WERI-Rb-1 (cell line): ENCODE data around the gene RTN4.

Source experiments
- DNase-seq: peaks from one replicate; pipeline ENCODE4 v3.0.0-alpha.2; 2020
- H3K27ac ChIP-seq: fragments of 250-450 bp; sonication (Bioruptor Pico); 2 replicates; pipeline ENCODE4 v1.5.1; 2020; ENCODE audit warnings: mild to moderate bottlenecking, moderate library complexity
- H3K27me3 ChIP-seq: fragments of 250-450 bp; sonication (Bioruptor Pico); 2 replicates; pipeline ENCODE4 v1.5.1; 2021; ENCODE audit warnings: mild to moderate bottlenecking, low read depth, moderate library complexity; ENCODE audit not compliant: insufficient read depth, severe bottlenecking
- H3K36me3 ChIP-seq: fragments of 250-450 bp; sonication (Bioruptor Pico); 2 replicates; pipeline ENCODE4 v1.5.1; 2020; ENCODE audit warnings: mild to moderate bottlenecking, moderate library complexity
- H3K4me3 ChIP-seq: 2 replicates; pipeline ENCODE4 v1.5.1; 2011; ENCODE audit warnings: low read depth, mild to moderate bottlenecking, control low read depth, low read length
- H3K9me3 ChIP-seq: fragments of 250-450 bp; sonication (Bioruptor Pico); 2 replicates; pipeline ENCODE4 v1.5.1; 2021; ENCODE audit warnings: mild to moderate bottlenecking, moderate library complexity; ENCODE audit not compliant: severe bottlenecking
- CTCF ChIP-seq: IDR thresholded peaks from 2 replicates; pipeline ENCODE4 v1.5.1; 2011; ENCODE audit warnings: low read depth, mild to moderate bottlenecking, control low read depth, inconsistent platforms, low read length

Gene RTN4

GRCh38 chr2:55049043-55049820, 1.0 kb downstream of the RTN4 start:
- TF ChIP-seq CTCF: peak; percentile 91
- Histone ChIP-seq H3K9me3 (no peaks in the 10 kb centered on the region), H3K27me3 (no peaks in the 10 kb centered on the region), H3K4me3 (peak overlapping the region; percentile 84), H3K36me3 (peaks cover 22% of the 10 kb centered on the region), H3K27ac (peak overlapping the region; percentile 96)
- DNase-seq: peak; percentile 91

- H3K27me3 ChIP-seq: no peaks in the 10 kb centered on the region
- H3K9me3 ChIP-seq: no peaks in the 10 kb centered on the region
- DNase-seq: peak; percentile 49
- TF ChIP-seq CTCF: peak; percentile 6; the same call in 1 of the 2 replicates
- H3K4me3 ChIP-seq: peak overlapping the region; percentile 84
- H3K27ac ChIP-seq: peak overlapping the region; percentile 96
- peaks cover 22% of the 10 kb centered on the region for H3K36me3 ChIP-seq
These were observed 1.7 kb downstream of the RTN4 start for GRCh38 chr2:55048508-55049042.

GRCh38 chr2:55047677-55048299, 2.5 kb downstream of the RTN4 start:
- Histone ChIP-seq H3K9me3 (no peaks in the 10 kb centered on the region), H3K27ac (peak overlapping the region; percentile 96), H3K36me3 (peaks cover 22% of the 10 kb centered on the region), H3K4me3 (peak overlapping the region; percentile 84), H3K27me3 (no peaks in the 10 kb centered on the region)
- no peak for TF ChIP-seq CTCF
- DNase-seq: no peak

- no peak for DNase-seq
- no peaks in the 10 kb centered on the region for H3K9me3 ChIP-seq
- H3K36me3 ChIP-seq: peaks cover 22% of the 10 kb centered on the region
- no peak overlapping the region for H3K27ac ChIP-seq
- no peak for TF ChIP-seq CTCF
- no peak overlapping the region for H3K4me3 ChIP-seq
- H3K27me3 ChIP-seq: no peaks in the 10 kb centered on the region
These were observed 4.5 kb downstream of the RTN4 start for GRCh38 chr2:55045780-55046179.

DNA sequence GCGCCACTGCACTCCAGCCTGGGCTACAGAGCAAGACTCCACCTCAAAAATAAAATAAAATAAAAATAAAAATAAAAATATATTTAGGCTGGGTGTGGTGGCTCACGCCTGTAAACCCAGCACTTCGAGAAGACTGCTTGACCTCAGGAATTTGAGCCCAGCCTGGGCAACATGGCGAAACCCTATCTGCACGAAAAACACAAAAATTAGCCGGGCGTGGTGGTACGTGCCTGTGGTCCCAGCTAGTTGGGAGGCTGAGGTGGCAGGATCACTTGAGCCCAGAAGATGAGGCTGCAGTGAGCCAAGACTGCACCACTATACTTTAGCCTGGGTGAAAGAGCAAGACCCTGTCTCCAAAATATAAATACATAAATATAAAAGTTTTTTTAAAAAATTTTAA, 6.4 kb downstream of the RTN4 start:
- no peak overlapping the region for H3K27ac ChIP-seq
- peaks cover 13% of the 10 kb centered on the region for H3K36me3 ChIP-seq
- no peak for TF ChIP-seq CTCF

More for the DNA sequence above, 6.4 kb downstream of the RTN4 start:
- no peak for DNase-seq
- Histone ChIP-seq H3K4me3 (no peak overlapping the region), H3K27me3 (no peaks in the 10 kb centered on the region), H3K9me3 (no peaks in the 10 kb centered on the region)
